NCI-H748 (cell line): ENCODE results near the gene ATL1.
"Not testable (repeated sequence)": the region's sequence is repeated elsewhere in the genome, so short reads cannot be mapped to it uniquely, and the experiment has no call there.

ENCODE experiments used
- DNase-seq: peaks from one replicate; lab custom pipeline; 2025; ENCODE audit not compliant: unreplicated experiment; lab: John Stamatoyannopoulos, UW

Gene ATL1

GRCh38 chr14:50534416-50534815 lies 25.5 kb upstream of the ATL1 start:
- no peak for DNase-seq

GRCh38 chr14:50534997-50535396 lies 24.9 kb upstream of the ATL1 start:
- DNase-seq = no peak

GRCh38 chr14:50538034-50538433 lies 21.9 kb upstream of the ATL1 start:
- DNase-seq = not testable (repeated sequence)

- no peak for DNase-seq
These were observed 20.9 kb upstream of the ATL1 start for GRCh38 chr14:50539051-50539450.

- DNase-seq = no peak
These were observed 18.8 kb upstream of the ATL1 start for GRCh38 chr14:50541159-50541567.

- peak; percentile 93 for DNase-seq
These were observed 17.0 kb upstream of the ATL1 start for GRCh38 chr14:50542941-50543418.

GRCh38 chr14:50544911-50545310 lies 15.0 kb upstream of the ATL1 start:
- DNase-seq = no peak

- no peak for DNase-seq
These were observed 14.3 kb upstream of the ATL1 start for GRCh38 chr14:50545618-50546017.

GRCh38 chr14:50550294-50550693 lies 9.7 kb upstream of the ATL1 start:
- DNase-seq = no peak

- no peak for DNase-seq
These were observed 8.1 kb upstream of the ATL1 start for GRCh38 chr14:50551877-50552276.

GRCh38 chr14:50552796-50553195 lies 7.1 kb upstream of the ATL1 start:
- DNase-seq = not testable (repeated sequence)

- peak; percentile 89 for DNase-seq
These were observed 963 bp downstream of the ATL1 start for GRCh38 chr14:50560931-50561285.

- DNase-seq = no peak
These were observed 2.9 kb downstream of the ATL1 start for GRCh38 chr14:50562841-50563240.

- DNase-seq = no peak
These were observed 9.8 kb downstream of the ATL1 start for GRCh38 chr14:50569714-50570274.

- no peak for DNase-seq
These were observed 13.9 kb downstream of the ATL1 start for GRCh38 chr14:50573862-50574261.

GRCh38 chr14:50575769-50576168 lies 15.8 kb downstream of the ATL1 start:
- DNase-seq = no peak

- no peak for DNase-seq
These were observed 18.0 kb downstream of the ATL1 start for GRCh38 chr14:50577982-50578381.

- no peak for DNase-seq
These were observed 18.5 kb downstream of the ATL1 start for GRCh38 chr14:50578433-50578832.

GRCh38 chr14:50590464-50590863 lies 30.5 kb downstream of the ATL1 start:
- DNase-seq = no peak

- DNase-seq = no peak
These were observed 34.8 kb downstream of the ATL1 start for GRCh38 chr14:50594577-50595316.

- no peak for DNase-seq
These were observed 38.8 kb downstream of the ATL1 start for GRCh38 chr14:50598765-50599164.

GRCh38 chr14:50599700-50600444 lies 39.9 kb downstream of the ATL1 start:
- peak; percentile 33 for DNase-seq
